Testis (tissue), 2 donors: ENCODE measurements around the gene TMEM9.

Experiments
- POLR2A ChIP-seq: fragments of 450-650 bp; IDR thresholded peaks from one replicate; pipeline ENCODE4 v1.6.1; 2017; ENCODE audit warnings: antibody characterized with exemption, mild to moderate bottlenecking, moderate library complexity
- TF ChIP-seq, protein P1 (sequence below), 3 experiments: fragments of 450-650 bp in 2 of 3; fragments of 200-600 bp in 1 of 3; sonication (generic) in 1 of 3; IDR thresholded peaks; one replicate each; pipeline ENCODE4 v1.5.1; 2016 to 2019; ENCODE audit warnings: antibody characterized with exemption in 3 of 3, mild to moderate bottlenecking in 2 of 3, moderate library complexity in 1 of 3

DNA sequence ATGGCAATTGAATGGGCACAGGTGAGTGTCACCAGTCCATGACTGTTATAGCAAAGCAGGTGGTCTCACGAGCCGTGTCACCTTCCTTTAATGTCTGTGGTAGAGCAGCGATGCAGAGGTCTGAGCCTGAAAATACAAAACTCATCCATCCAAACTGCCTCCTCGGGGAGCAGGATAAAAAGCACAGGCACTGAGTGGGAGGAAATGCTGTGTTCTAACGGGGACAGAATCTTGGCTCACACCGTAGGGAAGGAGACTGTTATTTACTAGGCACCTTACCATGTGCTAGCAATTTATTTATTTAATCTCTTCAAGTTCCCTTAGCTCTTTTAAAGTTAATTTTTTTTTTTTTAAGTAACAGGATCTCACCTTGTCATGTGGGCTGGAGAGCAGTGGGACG lies 28.5 kb downstream of the TMEM9 start:
- TF ChIP-seq, protein P1, sequence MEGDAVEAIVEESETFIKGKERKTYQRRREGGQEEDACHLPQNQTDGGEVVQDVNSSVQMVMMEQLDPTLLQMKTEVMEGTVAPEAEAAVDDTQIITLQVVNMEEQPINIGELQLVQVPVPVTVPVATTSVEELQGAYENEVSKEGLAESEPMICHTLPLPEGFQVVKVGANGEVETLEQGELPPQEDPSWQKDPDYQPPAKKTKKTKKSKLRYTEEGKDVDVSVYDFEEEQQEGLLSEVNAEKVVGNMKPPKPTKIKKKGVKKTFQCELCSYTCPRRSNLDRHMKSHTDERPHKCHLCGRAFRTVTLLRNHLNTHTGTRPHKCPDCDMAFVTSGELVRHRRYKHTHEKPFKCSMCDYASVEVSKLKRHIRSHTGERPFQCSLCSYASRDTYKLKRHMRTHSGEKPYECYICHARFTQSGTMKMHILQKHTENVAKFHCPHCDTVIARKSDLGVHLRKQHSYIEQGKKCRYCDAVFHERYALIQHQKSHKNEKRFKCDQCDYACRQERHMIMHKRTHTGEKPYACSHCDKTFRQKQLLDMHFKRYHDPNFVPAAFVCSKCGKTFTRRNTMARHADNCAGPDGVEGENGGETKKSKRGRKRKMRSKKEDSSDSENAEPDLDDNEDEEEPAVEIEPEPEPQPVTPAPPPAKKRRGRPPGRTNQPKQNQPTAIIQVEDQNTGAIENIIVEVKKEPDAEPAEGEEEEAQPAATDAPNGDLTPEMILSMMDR (IDR thresholded peaks at IDR 0.05), result no peak
- TF ChIP-seq POLR2A, result no peak
